ENCODE results near the gene HECW1. TPM values are rescaled to one million over a fixed set of nuclear protein-coding genes. Genes with fewer than 3 reads are reported as not detected.

Gene HECW1
- total RNA-seq, 1 experiment from 2014 or later: 2.7 TPM

DNA sequence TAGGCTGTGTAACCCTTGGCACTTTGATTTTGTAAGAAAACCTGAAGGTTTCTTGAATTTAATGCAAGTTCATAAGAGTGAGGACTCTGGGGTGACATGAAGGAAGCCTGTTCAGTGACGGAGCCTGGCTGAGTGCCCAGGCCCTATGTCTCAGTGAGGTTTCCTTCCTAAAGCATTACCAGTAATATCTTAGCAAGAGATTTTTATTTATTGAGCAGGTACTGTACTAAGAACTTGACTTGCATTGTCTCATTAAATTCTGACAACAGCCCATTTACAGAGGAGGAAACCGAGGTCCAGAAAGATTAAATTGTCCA lies 197.2 kb downstream of the HECW1 start:
- H3K4me2 ChIP-seq: no peak overlapping the region
- DNase-seq: no peak
- H3K27ac ChIP-seq: no peak overlapping the region
- H3K9me2 ChIP-seq (ENCODE audit: insufficient read depth): no peaks in the 10 kb centered on the region
- H3K79me2 ChIP-seq (ENCODE audit: low read depth): no peaks in the 10 kb centered on the region
- H3K9me3 ChIP-seq (ENCODE audit: insufficient read depth, low read depth): no peaks in the 10 kb centered on the region
- TF ChIP-seq CTCF (conservative IDR thresholded peaks at IDR 0.05) (no peak), EZH2 (IDR thresholded peaks at IDR 0.05; ENCODE audit: low read depth) (no peak)
- H3K4me3 ChIP-seq: no peak overlapping the region
- H2AFZ ChIP-seq: no peak overlapping the region
- H3K4me1 ChIP-seq (replicated peaks; ENCODE audit: insufficient read depth): no peaks in the 10 kb centered on the region
- H3K27me3 ChIP-seq (ENCODE audit: insufficient read depth, low read depth): peaks cover 79% of the 10 kb centered on the region
- ChIA-PET CTCF (no interaction called here), POLR2A (ENCODE audit: unreplicated experiment) (no interaction called here)
- BruUV-seq (replicated peaks): no TSS peak
- intact Hi-C loops (cut with micrococcal nuclease; ENCODE audit: unreplicated experiment): no loop called here
- H3K36me3 ChIP-seq (ENCODE audit: low read depth): no peaks in the 10 kb centered on the region
- H4K20me1 ChIP-seq (ENCODE audit: insufficient read depth): no peaks in the 10 kb centered on the region
- H3F3A ChIP-seq (ENCODE audit: insufficient read depth, low read depth): no peaks in the 10 kb centered on the region

GRCh38 chr7:43311052-43311451 lies 198.6 kb downstream of the HECW1 start:
- intact Hi-C loops (cut with micrococcal nuclease; ENCODE audit: unreplicated experiment): no loop called here
- H3K27ac ChIP-seq: no peak overlapping the region
- no peaks in the 10 kb centered on the region for H3K36me3 ChIP-seq (ENCODE audit: low read depth)
- no peaks in the 10 kb centered on the region for H3K9me3 ChIP-seq (ENCODE audit: insufficient read depth, low read depth)
- H3K27me3 ChIP-seq (ENCODE audit: insufficient read depth, low read depth): peaks cover 76% of the 10 kb centered on the region
- no peak overlapping the region for H3K4me3 ChIP-seq
- H2AFZ ChIP-seq: no peak overlapping the region
- DNase-seq: no peak
- no peak overlapping the region for H3K4me2 ChIP-seq
- no peaks in the 10 kb centered on the region for H3K4me1 ChIP-seq (replicated peaks; ENCODE audit: insufficient read depth)
- no TSS peak for BruUV-seq (replicated peaks)
- H3K9me2 ChIP-seq (ENCODE audit: insufficient read depth): no peaks in the 10 kb centered on the region
- TF ChIP-seq CTCF (conservative IDR thresholded peaks at IDR 0.05) (no peak), EZH2 (IDR thresholded peaks at IDR 0.05; ENCODE audit: low read depth) (no peak)
- no peaks in the 10 kb centered on the region for H3F3A ChIP-seq (ENCODE audit: insufficient read depth, low read depth)
- no peaks in the 10 kb centered on the region for H4K20me1 ChIP-seq (ENCODE audit: insufficient read depth)
- no peaks in the 10 kb centered on the region for H3K79me2 ChIP-seq (ENCODE audit: low read depth)
- ChIA-PET POLR2A (ENCODE audit: unreplicated experiment) (no interaction called here), CTCF (no interaction called here)

DNA sequence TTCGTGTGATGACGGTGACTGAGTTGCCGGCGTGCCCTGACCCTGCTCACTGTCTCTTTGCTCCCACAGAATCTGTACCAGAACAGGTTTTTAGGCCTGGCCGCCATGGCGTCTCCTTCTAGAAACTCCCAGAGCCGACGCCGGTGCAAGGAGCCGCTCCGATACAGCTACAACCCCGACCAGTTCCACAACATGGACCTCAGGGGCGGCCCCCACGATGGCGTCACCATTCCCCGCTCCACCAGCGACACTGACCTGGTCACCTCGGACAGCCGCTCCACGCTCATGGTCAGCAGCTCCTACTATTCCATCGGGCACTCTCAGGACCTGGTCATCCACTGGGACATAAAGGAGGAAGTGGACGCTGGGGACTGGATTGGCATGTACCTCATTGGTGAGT lies 199.2 kb downstream of the HECW1 start:
- Histone ChIP-seq H3K4me3 (no peak overlapping the region), H3K36me3 (ENCODE audit: low read depth) (no peaks in the 10 kb centered on the region), H3K9me2 (ENCODE audit: insufficient read depth) (no peaks in the 10 kb centered on the region), H3K27ac (no peak overlapping the region), H3K9me3 (ENCODE audit: insufficient read depth, low read depth) (no peaks in the 10 kb centered on the region), H3K27me3 (ENCODE audit: insufficient read depth, low read depth) (peaks cover 76% of the 10 kb centered on the region), H4K20me1 (ENCODE audit: insufficient read depth) (no peaks in the 10 kb centered on the region), H3K4me1 (replicated peaks; ENCODE audit: insufficient read depth) (no peaks in the 10 kb centered on the region), H3K4me2 (peak overlapping the region; percentile 26), H3K79me2 (ENCODE audit: low read depth) (no peaks in the 10 kb centered on the region), H3F3A (ENCODE audit: insufficient read depth, low read depth) (no peaks in the 10 kb centered on the region), H2AFZ (no peak overlapping the region)
- ChIA-PET POLR2A (ENCODE audit: unreplicated experiment) (no interaction called here), CTCF (no interaction called here)
- intact Hi-C loops (cut with micrococcal nuclease; ENCODE audit: unreplicated experiment): no loop called here
- no TSS peak for BruUV-seq (replicated peaks)
- TF ChIP-seq CTCF (conservative IDR thresholded peaks at IDR 0.05) (no peak), EZH2 (IDR thresholded peaks at IDR 0.05; ENCODE audit: low read depth) (no peak)
- no peak for DNase-seq

Measured in PC-9 (cell line).